ENCODE measurements around the gene AFF3.

DNA sequence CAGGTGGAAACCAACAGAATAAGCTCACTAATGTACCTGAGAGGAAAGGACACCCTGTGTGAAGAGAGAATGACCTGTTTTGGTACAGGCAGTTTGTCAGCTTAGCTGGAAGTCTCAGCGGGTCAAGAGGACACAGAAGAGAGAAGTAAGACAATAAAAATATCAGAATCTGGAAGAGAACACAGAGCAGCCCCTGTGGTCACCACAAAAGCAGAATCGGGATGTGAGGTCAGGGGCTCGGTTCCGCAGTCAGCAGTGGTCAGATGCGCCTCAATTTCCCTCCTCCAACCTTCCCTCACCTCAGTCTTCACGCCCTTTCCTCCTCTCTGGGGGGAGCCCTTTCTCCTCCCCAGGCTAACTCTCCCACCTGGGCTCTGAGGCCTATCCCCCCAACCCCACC lies 122.9 kb downstream of the AFF3 start:
- TF ChIP-seq POLR2A (IDR thresholded peaks at IDR 0.05) (no peak), POLR2AphosphoS5 (IDR thresholded peaks at IDR 0.05) (no peak)
- TF ChIP-seq, protein P1, sequence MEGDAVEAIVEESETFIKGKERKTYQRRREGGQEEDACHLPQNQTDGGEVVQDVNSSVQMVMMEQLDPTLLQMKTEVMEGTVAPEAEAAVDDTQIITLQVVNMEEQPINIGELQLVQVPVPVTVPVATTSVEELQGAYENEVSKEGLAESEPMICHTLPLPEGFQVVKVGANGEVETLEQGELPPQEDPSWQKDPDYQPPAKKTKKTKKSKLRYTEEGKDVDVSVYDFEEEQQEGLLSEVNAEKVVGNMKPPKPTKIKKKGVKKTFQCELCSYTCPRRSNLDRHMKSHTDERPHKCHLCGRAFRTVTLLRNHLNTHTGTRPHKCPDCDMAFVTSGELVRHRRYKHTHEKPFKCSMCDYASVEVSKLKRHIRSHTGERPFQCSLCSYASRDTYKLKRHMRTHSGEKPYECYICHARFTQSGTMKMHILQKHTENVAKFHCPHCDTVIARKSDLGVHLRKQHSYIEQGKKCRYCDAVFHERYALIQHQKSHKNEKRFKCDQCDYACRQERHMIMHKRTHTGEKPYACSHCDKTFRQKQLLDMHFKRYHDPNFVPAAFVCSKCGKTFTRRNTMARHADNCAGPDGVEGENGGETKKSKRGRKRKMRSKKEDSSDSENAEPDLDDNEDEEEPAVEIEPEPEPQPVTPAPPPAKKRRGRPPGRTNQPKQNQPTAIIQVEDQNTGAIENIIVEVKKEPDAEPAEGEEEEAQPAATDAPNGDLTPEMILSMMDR (IDR thresholded peaks at IDR 0.05 in 8 of 11, conservative IDR thresholded peaks at IDR 0.05 in 3 of 11): no peak

All from spleen (tissue), 7 donors.